ENCODE results near the gene MLXIPL.

GRCh38 chr7:73570521-73570920 lies 53.8 kb downstream of the MLXIPL start:
- TF ChIP-seq, protein P1, sequence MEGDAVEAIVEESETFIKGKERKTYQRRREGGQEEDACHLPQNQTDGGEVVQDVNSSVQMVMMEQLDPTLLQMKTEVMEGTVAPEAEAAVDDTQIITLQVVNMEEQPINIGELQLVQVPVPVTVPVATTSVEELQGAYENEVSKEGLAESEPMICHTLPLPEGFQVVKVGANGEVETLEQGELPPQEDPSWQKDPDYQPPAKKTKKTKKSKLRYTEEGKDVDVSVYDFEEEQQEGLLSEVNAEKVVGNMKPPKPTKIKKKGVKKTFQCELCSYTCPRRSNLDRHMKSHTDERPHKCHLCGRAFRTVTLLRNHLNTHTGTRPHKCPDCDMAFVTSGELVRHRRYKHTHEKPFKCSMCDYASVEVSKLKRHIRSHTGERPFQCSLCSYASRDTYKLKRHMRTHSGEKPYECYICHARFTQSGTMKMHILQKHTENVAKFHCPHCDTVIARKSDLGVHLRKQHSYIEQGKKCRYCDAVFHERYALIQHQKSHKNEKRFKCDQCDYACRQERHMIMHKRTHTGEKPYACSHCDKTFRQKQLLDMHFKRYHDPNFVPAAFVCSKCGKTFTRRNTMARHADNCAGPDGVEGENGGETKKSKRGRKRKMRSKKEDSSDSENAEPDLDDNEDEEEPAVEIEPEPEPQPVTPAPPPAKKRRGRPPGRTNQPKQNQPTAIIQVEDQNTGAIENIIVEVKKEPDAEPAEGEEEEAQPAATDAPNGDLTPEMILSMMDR (IDR thresholded peaks at IDR 0.05), result no peak
- TF ChIP-seq EZH2phosphoT487 (IDR thresholded peaks at IDR 0.05) (no peak), EZH2 (IDR thresholded peaks at IDR 0.05) (no peak)

Measured in neural progenitor cell (in vitro differentiated cells).